HG02870 (cell line): ENCODE results near the gene CLIP1.
"Not testable (repeated sequence)": the region's sequence is repeated elsewhere in the genome, so short reads cannot be mapped to it uniquely, and the experiment has no call there.

ENCODE experiments used
- ATAC-seq: cut with Tn5 transposase; IDR thresholded peaks from one replicate; pipeline ENCODE4 v1.9.1; 2021; ENCODE audit warnings: mild to moderate bottlenecking, moderate library complexity; ENCODE audit not compliant: unreplicated experiment

CLIP1 gene

GRCh38 chr12:122421821-122422729 lies at the start of gene CLIP1:
Gene CLIP1 (minus strand): TSS chr12:122422669. CDS start chr12:122380452, 42,217 bp downstream.
- ATAC-seq: peak; percentile 56

GRCh38 chr12:122471324-122472226 lies 49.1 kb upstream of the CLIP1 start:
- ATAC-seq: no peak

- ATAC-seq: not testable (repeated sequence)
These were observed 48.1 kb upstream of the CLIP1 start for GRCh38 chr12:122470576-122470975.

- ATAC-seq: not testable (repeated sequence)
These were observed 47.4 kb upstream of the CLIP1 start for GRCh38 chr12:122469856-122470255.

GRCh38 chr12:122467983-122468382 lies 45.5 kb upstream of the CLIP1 start:
- no peak for ATAC-seq

GRCh38 chr12:122464317-122465042 lies 42.0 kb upstream of the CLIP1 start:
- ATAC-seq: not testable (repeated sequence)

GRCh38 chr12:122460641-122461040 lies 38.2 kb upstream of the CLIP1 start:
- no peak for ATAC-seq

GRCh38 chr12:122460061-122460460 lies 37.6 kb upstream of the CLIP1 start:
- no peak for ATAC-seq

- ATAC-seq: no peak
These were observed 36.7 kb upstream of the CLIP1 start for GRCh38 chr12:122459211-122459610.

- ATAC-seq: no peak
These were observed 35.9 kb upstream of the CLIP1 start for GRCh38 chr12:122458105-122459035.

- ATAC-seq: no peak
These were observed 35.2 kb upstream of the CLIP1 start for GRCh38 chr12:122457627-122458026.

GRCh38 chr12:122454739-122455138 lies 32.3 kb upstream of the CLIP1 start:
- ATAC-seq: no peak

GRCh38 chr12:122454250-122454721 lies 31.8 kb upstream of the CLIP1 start:
- no peak for ATAC-seq

GRCh38 chr12:122452701-122453285 lies 30.3 kb upstream of the CLIP1 start:
- ATAC-seq: no peak

GRCh38 chr12:122449317-122449716 lies 26.8 kb upstream of the CLIP1 start:
- ATAC-seq: no peak

- not testable (repeated sequence) for ATAC-seq
These were observed 25.4 kb upstream of the CLIP1 start for GRCh38 chr12:122447825-122448224.

GRCh38 chr12:122446390-122446789 lies 23.9 kb upstream of the CLIP1 start:
- ATAC-seq: not testable (repeated sequence)

GRCh38 chr12:122444071-122444470 lies 21.6 kb upstream of the CLIP1 start:
- not testable (repeated sequence) for ATAC-seq

- ATAC-seq: not testable (repeated sequence)
These were observed 16.4 kb upstream of the CLIP1 start for GRCh38 chr12:122438822-122439221.
